T-cell (primary cell): Measurements from ENCODE around the gene SPATA3. TPM values are rescaled to one million over a fixed set of nuclear protein-coding genes. Genes with fewer than 3 reads are reported as not detected.
"Not testable (repeated sequence)": the region's sequence is repeated elsewhere in the genome, so short reads cannot be mapped to it uniquely, and the experiment has no call there.

ENCODE experiments used
- ATAC-seq, 4 experiments: fragments of 200-7000 bp in 3 of 4; fragments of 150-1000 bp in 1 of 4; cut with Tn5 transposase; replicated peaks in 1 of 4; 1 replicate in 3 of 4; 2 replicates in 1 of 4; pipeline ENCODE4 v1.10.0; 2021; ENCODE audit warnings: moderate library complexity in 3 of 4, mild to moderate bottlenecking in 2 of 4, moderate number of reproducible peaks in 1 of 4
- CTCF ChIA-PET, 2 donors: fragments of 300-600 bp; sonication (Branson Sonifier 250); formaldehyde crosslinking; loops; one replicate each; lab custom pipeline; 2022; ENCODE audit warnings: antibody characterized with exemption in 2 of 2; lab: Charles Lee
- POLR2A ChIA-PET, 2 donors: fragments of 300-600 bp; sonication (Branson Sonifier 250); formaldehyde crosslinking; loops; one replicate each; lab custom pipeline; 2022; ENCODE audit warnings: antibody characterized with exemption in 2 of 2; lab: Charles Lee
- DNase-seq, 35 experiments: peaks; one replicate each; pipeline versions ENCODE4 v3.0.0 to v3.0.0-alpha.2; 2013 to 2023
- H3K27ac ChIP-seq: one replicate; pipeline ENCODE4 v1.5.1; 2013; ENCODE audit warnings: low read length
- H3K27me3 ChIP-seq, 2 experiments: replicated peaks in 1 of 2; 1 replicate in 1 of 2; 2 replicates in 1 of 2; pipeline versions ENCODE4 v1.6.1 to v1.7.0; 2013; ENCODE audit warnings: low read length in 1 of 2, mixed read lengths in 1 of 2; ENCODE audit not compliant: control insufficient read depth in 2 of 2, insufficient read depth in 2 of 2; ENCODE audit errors: extremely low read depth in 1 of 2
- H3K36me3 ChIP-seq, 2 donors: 1 replicate in 1 of 2; 2 replicates in 1 of 2; pipeline versions ENCODE4 v1.6.1 to v1.7.0; 2013; ENCODE audit warnings: low read length in 1 of 2; ENCODE audit not compliant: control insufficient read depth in 2 of 2, insufficient read depth in 1 of 2; ENCODE audit errors: extremely low read depth in 1 of 2
- H3K4me1 ChIP-seq, 2 experiments: 1 replicate in 1 of 2; 2 replicates in 1 of 2; pipeline versions ENCODE4 v1.6.1 to v1.7.0; 2013; ENCODE audit warnings: low read length in 2 of 2, mixed read lengths in 1 of 2; ENCODE audit not compliant: insufficient read depth in 2 of 2, control insufficient read depth in 1 of 2; ENCODE audit errors: extremely low read depth in 1 of 2
- H3K4me3 ChIP-seq, 2 donors: 1 replicate in 1 of 2; 2 replicates in 1 of 2; pipeline versions ENCODE4 v1.5.1 to v1.7.0; 2013; ENCODE audit warnings: mild to moderate bottlenecking in 2 of 2, low read length in 1 of 2, moderate library complexity in 1 of 2; ENCODE audit not compliant: control insufficient read depth in 1 of 2; ENCODE audit errors: extremely low read depth in 1 of 2
- H3K9me3 ChIP-seq: 2 replicates; pipeline ENCODE4 v1.7.0; 2013
- H3K27ac Mint-ChIP-seq, 2 donors: one replicate each; pipeline ENCODE4 v1.8.0; 2020 to 2021; ENCODE audit warnings: mild to moderate bottlenecking in 2 of 2, mixed read lengths in 2 of 2
- H3K27me3 Mint-ChIP-seq, 2 donors: one replicate each; pipeline ENCODE4 v1.8.0; 2021 to 2022; ENCODE audit warnings: mixed read lengths in 2 of 2
- H3K36me3 Mint-ChIP-seq: one replicate; pipeline ENCODE4 v1.8.0; 2021; ENCODE audit warnings: mixed read lengths
- H3K4me1 Mint-ChIP-seq, 3 donors: one replicate each; pipeline ENCODE4 v1.8.0; 2020 to 2022; ENCODE audit warnings: mixed read lengths in 3 of 3, mild to moderate bottlenecking in 1 of 3
- H3K4me3 Mint-ChIP-seq, 3 donors: one replicate each; pipeline ENCODE4 v1.8.0; 2020 to 2022; ENCODE audit warnings: mild to moderate bottlenecking in 3 of 3, mixed read lengths in 3 of 3, moderate library complexity in 3 of 3
- H3K9me3 Mint-ChIP-seq, 3 donors: one replicate each; pipeline ENCODE4 v1.8.0; 2020 to 2022; ENCODE audit warnings: mixed read lengths in 3 of 3
- WGBS: methylation state at CpG from one replicate; pipeline ENCODE4 v1.1.5; 2013; ENCODE audit warnings: missing lambda C conversion rate; ENCODE audit not compliant: insufficient coverage; 5-methylcytosine and 5-hydroxymethylcytosine counted together
- total RNA-seq, 35 experiments: library from RNA in 6 of 35; stranded (reverse) in 6 of 35; fragments of 120-200 nt in 1 of 35; gene quantifications; one replicate each; pipeline versions ENCODE4 v1.2.1 to v1.2.4 and lab custom pipeline; 2013 to 2026

SPATA3 gene
- total RNA-seq, 5 donors from 2014 or later (not counting 1 experiment from before 2014, with no cell fraction given): not detected

- Histone ChIP-seq H3K9me3 (no peaks in the 10 kb centered on the region), H3K4me3 (no peak overlapping the region), H3K27ac (no peak overlapping the region), H3K4me1 (no peaks in the 10 kb centered on the region), H3K36me3 (no peaks in the 10 kb centered on the region), H3K27me3 (no peaks in the 10 kb centered on the region)
- no peak overlapping the region for H3K27ac Mint-ChIP-seq
- peaks cover 0 to 4% of the 10 kb centered on the region in 2 donors for H3K27me3 Mint-ChIP-seq
- peaks cover 7 to 11% (median 8%) of the 10 kb centered on the region in 3 donors for H3K4me1 Mint-ChIP-seq
- ChIA-PET POLR2A (interaction anchor here in 1 of 2 donors (0.6 kb wide), 1 partner anchor 917 kb away, joined by 4 read pairs; no protein-coding TSS in a partner anchor), CTCF (interaction anchor here (0.7 to 1.2 kb wide), 2 partner anchors 18 to 300 kb away, joined by 3 to 4 read pairs; no protein-coding TSS in a partner anchor)
- 33% methylated on average over 1 of the region's 3 CpGs for WGBS
- H3K9me3 Mint-ChIP-seq: peaks cover 0 to 4% (median 0%) of the 10 kb centered on the region in 3 donors
- DNase-seq (no peak), ATAC-seq (no peak)
- H3K36me3 Mint-ChIP-seq: no peaks in the 10 kb centered on the region
- no peak overlapping the region for H3K4me3 Mint-ChIP-seq
Measured at GRCh38 chr2:230967113-230967512, 28.8 kb upstream of the SPATA3 start.

- H3K27ac Mint-ChIP-seq, DNase-seq, H3K9me3 Mint-ChIP-seq, H3K4me1 ChIP-seq, H3K36me3 Mint-ChIP-seq, H3K4me3 Mint-ChIP-seq, H3K27me3 Mint-ChIP-seq, H3K9me3 ChIP-seq, ATAC-seq, H3K27me3 ChIP-seq, H3K4me3 ChIP-seq, POLR2A ChIA-PET, H3K27ac ChIP-seq, H3K36me3 ChIP-seq, CTCF ChIA-PET: not testable (repeated sequence)
- WGBS: 100% methylated on average over 1 of the region's 6 CpGs
- peaks cover 7 to 14% (median 11%) of the 10 kb centered on the region in 3 donors for H3K4me1 Mint-ChIP-seq
Measured at GRCh38 chr2:230968314-230968713, 27.6 kb upstream of the SPATA3 start.

- Mint-ChIP-seq H3K27ac (peak overlapping the region in 1 of 2 donors; percentile 24), H3K27me3 (no peaks in the 10 kb centered on the region), H3K4me1 (peaks cover 13 to 22% (median 18%) of the 10 kb centered on the region in 3 donors), H3K9me3 (peaks cover 0 to 3% (median 0%) of the 10 kb centered on the region in 3 donors), H3K4me3 (peak overlapping the region in 2 of 3 donors; percentile 12 to 54), H3K36me3 (no peaks in the 10 kb centered on the region)
- POLR2A ChIA-PET: interaction anchor here in 1 of 2 donors (0.8 kb wide), 1 partner anchor 51 kb away, joined by 8 read pairs; no protein-coding TSS in a partner anchor
- CTCF ChIA-PET: no interaction called here
- Histone ChIP-seq H3K27ac (no peak overlapping the region), H3K36me3 (no peaks in the 10 kb centered on the region), H3K4me3 (peak overlapping the region in 1 of 2 donors; percentile 18), H3K9me3 (no peaks in the 10 kb centered on the region), H3K27me3 (no peaks in the 10 kb centered on the region), H3K4me1 (peaks cover 5 to 14% of the 10 kb centered on the region in 2 experiments)
- 74% methylated on average over 10 of the region's 16 CpGs for WGBS
- DNase-seq: no peak
- no peak for ATAC-seq
Measured at GRCh38 chr2:230968921-230969658, 26.8 kb upstream of the SPATA3 start.

GRCh38 chr2:230969659-230970015, 26.3 kb upstream of the SPATA3 start:
- Mint-ChIP-seq H3K27ac (peak overlapping the region; percentile 2 to 24), H3K27me3 (no peaks in the 10 kb centered on the region), H3K4me1 (peaks cover 19 to 27% (median 24%) of the 10 kb centered on the region in 3 donors), H3K9me3 (peaks cover 0 to 3% (median 0%) of the 10 kb centered on the region in 3 donors), H3K36me3 (no peaks in the 10 kb centered on the region), H3K4me3 (peak overlapping the region in 2 of 3 donors; percentile 12 to 39)
- H3K9me3 ChIP-seq: no peaks in the 10 kb centered on the region
- no CpG with 5 or more reads among the region's 2 CpGs for WGBS
- H3K4me3 ChIP-seq: no peak overlapping the region
- no peaks in the 10 kb centered on the region for H3K27me3 ChIP-seq
- no peak for DNase-seq
- CTCF ChIA-PET: no interaction called here
- peaks cover 7 to 19% of the 10 kb centered on the region in 2 experiments for H3K4me1 ChIP-seq
- no peak for ATAC-seq
- H3K27ac ChIP-seq: no peak overlapping the region
- POLR2A ChIA-PET: interaction anchor here in 1 of 2 donors (0.8 kb wide), 1 partner anchor 51 kb away, joined by 8 read pairs; no protein-coding TSS in a partner anchor
- no peaks in the 10 kb centered on the region for H3K36me3 ChIP-seq

- DNase-seq (no peak), ATAC-seq (no peak)
- peaks cover 28 to 41% (median 39%) of the 10 kb centered on the region in 3 donors for H3K4me1 Mint-ChIP-seq
- H3K9me3 Mint-ChIP-seq: peaks cover 0 to 3% (median 0%) of the 10 kb centered on the region in 3 donors
- H3K36me3 ChIP-seq: no peaks in the 10 kb centered on the region
- 90% methylated on average over 3 of the region's 5 CpGs for WGBS
- H3K27ac Mint-ChIP-seq: no peak overlapping the region
- no peak overlapping the region for H3K4me3 Mint-ChIP-seq
- H3K4me3 ChIP-seq: no peak overlapping the region
- POLR2A ChIA-PET: no interaction called here
- H3K9me3 ChIP-seq: no peaks in the 10 kb centered on the region
- H3K27me3 Mint-ChIP-seq: no peaks in the 10 kb centered on the region
- CTCF ChIA-PET: interaction anchor here in 1 of 2 donors (0.6 kb wide), 1 partner anchor 10 kb away, joined by 3 read pairs; no protein-coding TSS in a partner anchor
- no peaks in the 10 kb centered on the region for H3K36me3 Mint-ChIP-seq
- H3K27ac ChIP-seq: no peak overlapping the region
- no peaks in the 10 kb centered on the region for H3K27me3 ChIP-seq
- H3K4me1 ChIP-seq: peaks cover 7 to 26% of the 10 kb centered on the region in 2 experiments
Measured at GRCh38 chr2:230972046-230972445, 23.9 kb upstream of the SPATA3 start.

GRCh38 chr2:230974096-230974913, 21.6 kb upstream of the SPATA3 start:
- no peaks in the 10 kb centered on the region for H3K27me3 ChIP-seq
- H3K4me1 ChIP-seq: peaks cover 7 to 26% of the 10 kb centered on the region in 2 experiments
- peak; percentile 37 to 89 (median 65) for DNase-seq
- H3K27ac Mint-ChIP-seq: peak overlapping the region; percentile 92 to 96
- H3K9me3 ChIP-seq: no peaks in the 10 kb centered on the region
- CTCF ChIA-PET: interaction anchor here (0.7 to 1.8 kb wide), 3 partner anchors 13 to 77 kb away, joined by 3 to 4 read pairs (median 4); no protein-coding TSS in a partner anchor
- WGBS: 2% methylated on average over 6 of the region's 17 CpGs
- no peaks in the 10 kb centered on the region for H3K36me3 Mint-ChIP-seq
- peak overlapping the region; percentile 80 for H3K27ac ChIP-seq
- peaks cover 0 to 3% (median 0%) of the 10 kb centered on the region in 3 donors for H3K9me3 Mint-ChIP-seq
- peak overlapping the region; percentile 54 to 64 (median 55) for H3K4me3 Mint-ChIP-seq
- H3K36me3 ChIP-seq: no peaks in the 10 kb centered on the region
- H3K4me1 Mint-ChIP-seq: peaks cover 34 to 53% (median 49%) of the 10 kb centered on the region in 3 donors
- no peak overlapping the region for H3K4me3 ChIP-seq
- peak; percentile 90 to 97 (median 95) for ATAC-seq
- H3K27me3 Mint-ChIP-seq: no peaks in the 10 kb centered on the region
- POLR2A ChIA-PET: no interaction called here
